Erythroblast (primary cell): ENCODE measurements around the gene TAC4.
A peak's percentile ranks its signal among the peaks of the same experiment; 100 is the strongest.

Source experiments
- DNase-seq, 2 experiments: peaks; one replicate each; lab custom pipeline; 2025; lab: John Stamatoyannopoulos, UW
- GATA1 ChIP-seq: IDR thresholded peaks from 2 replicates; pipeline ENCODE4 v1.6.1; 2011; ENCODE audit warnings: low read depth, mild to moderate bottlenecking, control low read depth, low read length, moderate library complexity
- POLR2A ChIP-seq: IDR thresholded peaks from 2 replicates; pipeline ENCODE4 v1.6.1; 2011; ENCODE audit warnings: mild to moderate bottlenecking, low read length

Gene TAC4

GRCh38 chr17:49881054-49881402, 33.2 kb upstream of the TAC4 start:
- DNase-seq = no peak
- no peak for TF ChIP-seq POLR2A
- no peak for TF ChIP-seq GATA1

DNA sequence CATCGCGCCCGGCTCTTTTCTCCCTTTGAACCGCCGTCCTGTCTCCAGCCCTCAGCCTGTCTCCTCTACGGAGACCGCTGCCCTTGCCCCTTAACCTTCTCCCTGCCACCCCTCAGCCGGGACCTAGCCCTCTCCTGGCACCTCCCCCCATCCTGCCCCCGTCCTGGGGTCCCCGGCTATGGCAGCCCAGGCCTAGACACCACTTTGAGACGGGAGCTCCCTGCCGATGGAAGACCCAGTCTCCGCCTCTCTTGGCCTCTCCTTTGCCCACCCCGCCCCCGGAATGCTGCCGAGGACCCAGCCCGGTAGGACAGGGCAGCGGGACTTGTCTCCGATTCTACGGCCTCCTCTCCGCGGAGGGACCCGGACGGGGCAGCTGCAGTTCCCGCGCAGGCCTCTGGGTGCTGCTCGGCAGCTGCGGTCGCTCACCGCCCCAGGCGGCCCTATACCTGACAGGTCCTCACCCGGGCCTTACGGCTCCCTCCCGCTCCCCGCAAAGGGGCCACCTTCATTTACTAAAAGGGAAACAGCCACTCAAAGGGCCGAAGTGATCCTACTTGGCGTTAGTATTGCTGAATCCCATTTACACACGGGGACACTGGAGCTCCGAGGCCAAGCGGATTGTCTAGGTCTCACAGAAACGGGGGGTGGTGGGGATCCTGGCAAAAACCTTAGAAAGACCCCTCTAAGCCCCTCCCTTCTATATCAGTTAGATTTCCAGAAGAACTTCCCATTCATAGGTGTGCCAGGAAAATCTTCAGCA, 32.6 kb upstream of the TAC4 start:
- TF ChIP-seq GATA1 (no peak), POLR2A (no peak)
- DNase-seq = peak; percentile 58 to 72

GRCh38 chr17:49878931-49879904, 31.3 kb upstream of the TAC4 start:
- DNase-seq = no peak
- TF ChIP-seq GATA1 = no peak
- no peak for TF ChIP-seq POLR2A

- no peak for DNase-seq
- TF ChIP-seq POLR2A (no peak), GATA1 (no peak)
Observed at GRCh38 chr17:49875685-49876084, 27.8 kb upstream of the TAC4 start.

- TF ChIP-seq POLR2A = no peak
- no peak for DNase-seq
Observed at GRCh38 chr17:49874911-49875310, 27.0 kb upstream of the TAC4 start.

- TF ChIP-seq POLR2A = no peak
- TF ChIP-seq GATA1 = no peak
- no peak for DNase-seq
Observed at GRCh38 chr17:49873926-49874325, 26.1 kb upstream of the TAC4 start.

DNA sequence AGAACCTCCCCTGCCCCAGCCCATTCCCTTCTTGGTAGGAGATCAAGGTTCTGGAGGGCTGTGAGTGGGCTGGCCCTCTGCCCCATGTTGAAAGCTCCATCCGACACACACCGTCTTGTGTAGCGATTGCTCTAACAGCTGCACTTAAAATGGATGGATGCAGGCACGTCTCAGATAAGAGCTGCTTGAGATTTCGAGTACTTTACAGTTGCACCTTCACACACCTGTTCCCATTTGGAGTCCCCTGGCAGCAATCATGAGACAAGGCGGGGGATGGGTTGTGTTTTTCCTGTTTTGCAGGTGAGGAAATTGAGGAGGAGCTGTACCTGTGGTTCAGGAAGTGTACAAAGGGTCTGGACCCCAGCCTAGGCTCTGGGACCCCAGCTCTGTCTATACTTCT, 25.6 kb upstream of the TAC4 start:
- TF ChIP-seq POLR2A (no peak), GATA1 (no peak)
- no peak for DNase-seq

DNA sequence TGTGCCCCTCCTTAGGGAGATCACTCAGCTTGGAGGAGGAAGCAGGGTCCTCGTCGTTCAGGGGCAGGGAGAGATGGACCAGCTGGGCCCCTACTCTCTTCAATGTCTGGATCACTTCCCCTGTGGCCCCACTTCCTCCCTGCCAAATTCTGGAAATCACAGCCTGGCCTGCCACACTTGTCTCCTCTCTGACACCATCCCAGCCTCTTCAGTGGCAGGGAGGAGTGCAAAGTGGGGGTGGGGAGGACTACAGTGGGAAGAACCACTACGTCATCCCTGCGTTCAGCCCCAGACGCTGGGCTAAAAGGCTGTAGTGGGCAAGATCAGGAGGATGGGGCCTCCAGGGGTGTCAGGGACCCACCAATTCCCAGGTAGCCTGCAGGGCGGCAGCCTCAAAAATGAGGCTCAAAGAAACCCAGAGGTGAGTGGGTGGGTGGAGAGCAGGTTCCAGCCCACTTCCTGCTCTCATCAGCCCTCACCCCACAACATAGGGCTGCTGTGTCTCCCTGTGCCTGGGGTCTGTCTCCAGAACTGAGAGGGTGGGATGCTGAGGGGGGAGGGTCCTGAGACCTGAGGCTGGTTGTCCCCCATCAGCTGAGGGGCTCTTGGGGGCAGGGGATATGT, 25.0 kb upstream of the TAC4 start:
- DNase-seq = no peak
- no peak for TF ChIP-seq POLR2A
- no peak for TF ChIP-seq GATA1

DNA sequence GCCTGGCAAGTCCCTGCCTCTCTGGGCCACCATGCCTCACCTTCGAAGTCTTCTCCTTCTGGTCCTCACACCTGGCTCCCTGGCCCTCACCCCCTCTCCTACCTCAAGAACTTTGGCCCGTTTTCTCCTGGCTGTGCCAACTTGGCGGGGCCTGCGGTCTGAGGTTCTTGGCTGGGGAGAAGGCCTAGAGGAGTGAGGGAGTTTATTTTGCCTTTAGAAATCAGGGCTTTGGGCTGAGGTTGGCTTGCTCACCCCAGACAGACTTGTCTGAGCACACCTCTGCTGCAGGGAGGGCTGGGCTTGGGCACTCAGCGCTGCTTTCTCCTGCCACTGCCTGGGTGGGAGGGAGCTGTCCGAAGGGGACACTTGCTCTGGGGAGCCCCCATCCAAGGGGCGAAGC, 23.3 kb upstream of the TAC4 start:
- no peak for DNase-seq
- TF ChIP-seq GATA1 (no peak), POLR2A (no peak)

GRCh38 chr17:49870298-49870697, 22.4 kb upstream of the TAC4 start:
- TF ChIP-seq GATA1 (no peak), POLR2A (no peak)

DNA sequence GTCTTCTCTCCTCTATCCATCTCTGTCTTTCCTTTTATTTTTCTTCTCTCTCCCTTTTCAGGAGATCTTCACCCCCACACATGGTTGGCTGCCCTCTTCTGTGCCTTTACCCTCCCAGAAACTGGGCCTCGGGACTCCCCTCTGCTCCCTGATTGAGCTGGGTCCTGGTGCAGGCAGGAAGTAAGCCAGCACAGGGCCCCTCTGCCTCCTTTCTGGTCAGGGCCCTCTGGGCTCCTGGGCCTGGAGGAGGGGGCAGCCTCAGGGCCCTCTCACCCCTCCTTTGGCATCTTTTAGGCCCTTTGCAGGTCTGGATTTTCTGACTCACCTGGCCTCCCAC, 21.1 kb upstream of the TAC4 start:
- no peak for TF ChIP-seq GATA1
- no peak for TF ChIP-seq POLR2A
- DNase-seq = no peak

More at GRCh38 chr17:49870298-49870697, 22.4 kb upstream of the TAC4 start:
- no peak for DNase-seq

- no peak for DNase-seq
- TF ChIP-seq GATA1 (no peak), POLR2A (no peak)
Observed at GRCh38 chr17:49866882-49867413, 19.1 kb upstream of the TAC4 start.

DNA sequence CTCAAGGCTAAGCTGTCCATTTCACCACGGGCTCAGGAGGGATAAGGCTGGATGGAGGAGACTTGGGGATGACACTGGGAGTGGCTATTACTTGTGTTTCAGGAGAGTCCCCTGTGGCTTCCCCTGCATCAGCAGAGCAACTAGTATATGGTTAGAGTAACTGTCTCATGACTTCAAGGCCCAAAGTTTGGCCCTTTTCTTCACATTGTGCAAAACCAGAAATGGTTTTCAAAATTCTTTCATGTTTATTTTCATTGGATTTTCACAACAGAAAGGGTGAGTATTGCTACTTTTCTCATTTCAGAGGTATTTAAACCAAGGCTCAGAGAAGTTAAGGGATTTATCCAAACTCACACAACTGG, 18.1 kb upstream of the TAC4 start:
- TF ChIP-seq GATA1 (no peak), POLR2A (no peak)
- DNase-seq = no peak
